ENCODE results near the gene PBRM1. TPM values are rescaled to one million over a fixed set of nuclear protein-coding genes. Genes with fewer than 3 reads are reported as not detected.
A peak's percentile ranks its signal among the peaks of the same experiment; 100 is the strongest.

PBRM1 gene
- total and polyA plus RNA-seq, 2 donors (not counting 1 experiment from before 2014, with no cell fraction given), result 16.8 to 85.9 TPM

DNA sequence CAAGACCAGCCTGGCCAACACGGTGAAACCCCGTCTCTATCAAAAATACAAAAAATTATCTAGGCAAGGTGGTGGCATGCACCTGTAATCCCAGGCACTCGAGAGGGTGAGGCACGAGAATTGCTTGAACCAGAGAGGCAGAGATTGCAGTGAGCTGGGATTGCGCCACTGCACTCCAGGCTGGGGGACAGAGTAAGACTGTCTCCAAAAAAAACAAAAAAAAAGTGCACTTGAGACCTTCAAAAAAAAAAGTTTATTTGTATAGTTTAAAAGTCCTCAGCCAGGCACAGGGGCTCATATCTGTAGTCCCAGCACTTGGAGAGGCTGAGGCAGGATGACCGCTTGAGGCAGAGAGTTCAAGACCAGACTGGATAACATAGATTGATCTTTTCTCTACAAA lies 2.1 kb downstream of the PBRM1 start:
- Histone ChIP-seq H3K4me1 (ENCODE audit: control insufficient read depth in 2 of 2, insufficient read depth in 2 of 2, low read length in 2 of 2) (peaks cover 20 to 21% of the 10 kb centered on the region in 2 donors), H3K9me3 (ENCODE audit: control extremely low read depth in 1 of 3, control insufficient read depth in 2 of 3, insufficient read depth in 1 of 3, low read length in 2 of 3) (no peaks in the 10 kb centered on the region), H3K27me3 (replicated peaks in 1 of 4; ENCODE audit: control extremely low read depth in 1 of 4, control insufficient read depth in 3 of 4, insufficient read depth in 4 of 4, low read length in 3 of 4) (no peaks in the 10 kb centered on the region), H3K9ac (ENCODE audit: low read length) (no peak overlapping the region), H4K20me1 (ENCODE audit: control insufficient read depth, insufficient read depth, low read length, poor library complexity, severe bottlenecking) (peaks cover 24% of the 10 kb centered on the region), H3K4me3 (ENCODE audit: control extremely low read depth in 1 of 5, extremely low read depth in 1 of 5, insufficient read depth in 1 of 5, low read depth in 2 of 5, low read length in 4 of 5) (no peak overlapping the region), H3K4me2 (replicated peaks; ENCODE audit: low read depth, low read length, poor library complexity, severe bottlenecking) (no peak overlapping the region), H3K36me3 (replicated peaks in 1 of 2; ENCODE audit: control extremely low read depth in 1 of 2, control insufficient read depth in 1 of 2, extremely low read depth in 1 of 2, insufficient read depth in 2 of 2, low read length in 1 of 2) (peaks cover 0 to 37% of the 10 kb centered on the region in 2 experiments), H3K79me2 (ENCODE audit: control insufficient read depth, insufficient read depth, low read length) (peaks cover 88% of the 10 kb centered on the region), H3K27ac (ENCODE audit: low read length in 2 of 2) (peak overlapping the region in 1 of 2 donors; percentile 97), H2AFZ (ENCODE audit: insufficient read depth, low read depth, low read length, poor library complexity, severe bottlenecking) (no peak overlapping the region)
- 100% methylated on average over 1 of the region's 6 CpGs for WGBS (ENCODE audit: insufficient coverage)
- H3K4me1 Mint-ChIP-seq, result peaks cover 39% of the 10 kb centered on the region
- H3K27ac Mint-ChIP-seq, result peak overlapping the region; percentile 37
- ATAC-seq (ENCODE audit: low read depth) (no peak), DNase-seq (no peak)
- intact Hi-C loops (cut with micrococcal nuclease), result loop anchor here (2.0 kb wide), 1 partner anchor 363 kb away; the partner anchor contains the start of gene SFMBT1
- TF ChIP-seq EZH2 (IDR thresholded peaks at IDR 0.05; ENCODE audit: borderline replicate concordance, insufficient read depth, low read depth, low read length, poor library complexity, severe bottlenecking), result no peak
- TF ChIP-seq, protein P1, sequence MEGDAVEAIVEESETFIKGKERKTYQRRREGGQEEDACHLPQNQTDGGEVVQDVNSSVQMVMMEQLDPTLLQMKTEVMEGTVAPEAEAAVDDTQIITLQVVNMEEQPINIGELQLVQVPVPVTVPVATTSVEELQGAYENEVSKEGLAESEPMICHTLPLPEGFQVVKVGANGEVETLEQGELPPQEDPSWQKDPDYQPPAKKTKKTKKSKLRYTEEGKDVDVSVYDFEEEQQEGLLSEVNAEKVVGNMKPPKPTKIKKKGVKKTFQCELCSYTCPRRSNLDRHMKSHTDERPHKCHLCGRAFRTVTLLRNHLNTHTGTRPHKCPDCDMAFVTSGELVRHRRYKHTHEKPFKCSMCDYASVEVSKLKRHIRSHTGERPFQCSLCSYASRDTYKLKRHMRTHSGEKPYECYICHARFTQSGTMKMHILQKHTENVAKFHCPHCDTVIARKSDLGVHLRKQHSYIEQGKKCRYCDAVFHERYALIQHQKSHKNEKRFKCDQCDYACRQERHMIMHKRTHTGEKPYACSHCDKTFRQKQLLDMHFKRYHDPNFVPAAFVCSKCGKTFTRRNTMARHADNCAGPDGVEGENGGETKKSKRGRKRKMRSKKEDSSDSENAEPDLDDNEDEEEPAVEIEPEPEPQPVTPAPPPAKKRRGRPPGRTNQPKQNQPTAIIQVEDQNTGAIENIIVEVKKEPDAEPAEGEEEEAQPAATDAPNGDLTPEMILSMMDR (IDR thresholded peaks at IDR 0.05), result no peak
- no peak overlapping the region for H3K4me3 Mint-ChIP-seq
- CTCF ChIA-PET, result interaction anchor here (0.7 kb wide), 1 partner anchor 1340 kb away, joined by 7 read pairs; no protein-coding TSS in a partner anchor
- POLR2A ChIA-PET, result no interaction called here
- no peaks in the 10 kb centered on the region for H3K9me3 Mint-ChIP-seq (ENCODE audit: insufficient read depth)
- no peaks in the 10 kb centered on the region for H3K27me3 Mint-ChIP-seq

DNA sequence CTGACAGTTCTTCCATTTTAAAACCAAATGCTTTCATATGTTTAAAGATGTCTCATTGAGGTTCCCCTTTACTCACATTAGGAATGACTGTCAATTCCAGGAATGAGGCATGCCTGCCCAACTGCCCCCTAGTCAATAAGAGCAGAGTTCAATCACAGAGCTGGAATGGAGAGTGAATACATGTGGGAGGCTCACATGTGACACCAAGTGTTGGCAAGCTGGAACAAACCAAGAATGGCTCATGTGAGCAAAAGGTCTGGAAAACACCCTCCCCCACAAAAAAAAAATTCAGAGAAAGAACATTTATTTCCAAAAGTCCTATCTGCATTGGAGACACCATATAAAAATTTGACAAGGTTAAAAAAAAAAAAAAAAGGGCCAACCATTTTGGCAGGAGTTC lies 3.7 kb downstream of the PBRM1 start:
- H3K9me3 Mint-ChIP-seq (ENCODE audit: insufficient read depth), result no peaks in the 10 kb centered on the region
- H3K27me3 Mint-ChIP-seq, result no peaks in the 10 kb centered on the region
- H2AFZ ChIP-seq (ENCODE audit: insufficient read depth, low read depth, low read length, poor library complexity, severe bottlenecking), result no peak overlapping the region
- H3K27me3 ChIP-seq (replicated peaks in 1 of 4; ENCODE audit: control extremely low read depth in 1 of 4, control insufficient read depth in 3 of 4, insufficient read depth in 4 of 4, low read length in 3 of 4), result no peaks in the 10 kb centered on the region
- no peak overlapping the region for H3K4me2 ChIP-seq (replicated peaks; ENCODE audit: low read depth, low read length, poor library complexity, severe bottlenecking)
- peaks cover 37% of the 10 kb centered on the region for H3K4me1 Mint-ChIP-seq
- peak overlapping the region in 1 of 2 donors; percentile 68 for H3K27ac ChIP-seq (ENCODE audit: low read length in 2 of 2)
- H3K9ac ChIP-seq (ENCODE audit: low read length), result no peak overlapping the region
- DNase-seq (no peak), ATAC-seq (ENCODE audit: low read depth) (no peak)
- H3K79me2 ChIP-seq (ENCODE audit: control insufficient read depth, insufficient read depth, low read length), result peaks cover 91% of the 10 kb centered on the region
- peaks cover 18 to 20% of the 10 kb centered on the region in 2 donors for H3K4me1 ChIP-seq (ENCODE audit: control insufficient read depth in 2 of 2, insufficient read depth in 2 of 2, low read length in 2 of 2)
- TF ChIP-seq, protein P1 (IDR thresholded peaks at IDR 0.05), result no peak
- TF ChIP-seq EZH2 (IDR thresholded peaks at IDR 0.05; ENCODE audit: borderline replicate concordance, insufficient read depth, low read depth, low read length, poor library complexity, severe bottlenecking), result no peak
- no peaks in the 10 kb centered on the region for H3K9me3 ChIP-seq (ENCODE audit: control extremely low read depth in 1 of 3, control insufficient read depth in 2 of 3, insufficient read depth in 1 of 3, low read length in 2 of 3)
- peaks cover 20% of the 10 kb centered on the region for H4K20me1 ChIP-seq (ENCODE audit: control insufficient read depth, insufficient read depth, low read length, poor library complexity, severe bottlenecking)
- H3K27ac Mint-ChIP-seq, result no peak overlapping the region
- no peak overlapping the region for H3K4me3 Mint-ChIP-seq
- CTCF ChIA-PET, result interaction anchor here (0.9 kb wide), 1 partner anchor 223 kb away, joined by 3 read pairs; no protein-coding TSS in a partner anchor
- H3K36me3 ChIP-seq (replicated peaks in 1 of 2; ENCODE audit: control extremely low read depth in 1 of 2, control insufficient read depth in 1 of 2, extremely low read depth in 1 of 2, insufficient read depth in 2 of 2, low read length in 1 of 2), result peaks cover 2 to 34% of the 10 kb centered on the region in 2 experiments
- intact Hi-C loops (cut with micrococcal nuclease), result no loop called here
- POLR2A ChIA-PET, result no interaction called here
- no peak overlapping the region for H3K4me3 ChIP-seq (ENCODE audit: control extremely low read depth in 1 of 5, extremely low read depth in 1 of 5, insufficient read depth in 1 of 5, low read depth in 2 of 5, low read length in 4 of 5)
